ENCODE measurements around the gene RBSN.

DNA sequence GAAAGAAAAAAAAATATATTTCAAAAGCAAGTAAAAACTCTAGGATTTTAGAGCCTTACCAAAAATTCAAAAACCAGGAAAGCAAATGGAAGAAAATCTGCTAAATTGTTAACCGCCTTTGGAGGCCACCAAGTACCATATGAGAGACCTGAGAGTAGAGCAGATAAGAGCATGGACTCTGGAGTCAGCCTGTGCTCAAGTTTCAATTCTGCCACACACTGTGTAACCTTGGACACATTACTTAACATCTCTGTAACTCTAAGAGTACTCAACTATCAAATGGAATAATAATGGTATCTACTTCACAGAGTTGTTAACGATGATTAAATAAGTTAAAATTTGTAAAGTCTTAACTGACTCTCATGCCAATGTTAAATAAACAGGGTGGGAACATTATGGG lies 12.7 kb downstream of the RBSN start:
- TF ChIP-seq POLR2AphosphoS5 (IDR thresholded peaks at IDR 0.05; ENCODE audit: low read depth) (no peak), CTCF (IDR thresholded peaks at IDR 0.05; ENCODE audit: insufficient read depth, low read length) (no peak)
